T-helper 1 cell (primary cell): ENCODE results near the gene TMEM121B.
A peak's percentile ranks its signal among the peaks of the same experiment; 100 is the strongest.
"Not testable (repeated sequence)": the region's sequence is repeated elsewhere in the genome, so short reads cannot be mapped to it uniquely, and the experiment has no call there.

ENCODE experiments used
- DNase-seq, 5 donors: peaks; one replicate each; pipeline ENCODE4 v3.0.0-alpha.2; 2012 to 2020
- total RNA-seq, 4 donors: gene quantifications; one replicate each; lab custom pipeline; 2026; lab: John Stamatoyannopoulos, UW

Gene TMEM121B
- 0 to 0.15 (median 0.04) reads per million in 4 donors for total RNA-seq

- no peak for DNase-seq
Observed at GRCh38 chr22:17121233-17122195, at the start of gene TMEM121B. Gene TMEM121B (minus strand): TSS chr22:17121360. CDS start chr22:17121127, 233 bp downstream.

- no peak for DNase-seq
Observed at GRCh38 chr22:17167486-17167885, 46.3 kb upstream of the TMEM121B start.

- no peak for DNase-seq
Observed at GRCh38 chr22:17164392-17165024, 43.3 kb upstream of the TMEM121B start.

- DNase-seq: no peak
Observed at GRCh38 chr22:17162731-17163130, 41.6 kb upstream of the TMEM121B start.

- no peak for DNase-seq
Observed at GRCh38 chr22:17161991-17162390, 40.8 kb upstream of the TMEM121B start.

GRCh38 chr22:17159504-17159951 lies 38.4 kb upstream of the TMEM121B start:
- peak in 3 of 5 donors; percentile 20 to 28 (median 26) for DNase-seq

- peak; percentile 80 to 89 (median 87) for DNase-seq
Observed at GRCh38 chr22:17158568-17159503, 37.7 kb upstream of the TMEM121B start, which contains the start of gene HDHD5. Gene HDHD5 (minus strand): TSS chr22:17159277. CDS start chr22:17159251, 26 bp downstream.

- no peak for DNase-seq
Observed at GRCh38 chr22:17158176-17158567, 37.0 kb upstream of the TMEM121B start.

GRCh38 chr22:17157714-17158113 lies 36.6 kb upstream of the TMEM121B start:
- no peak for DNase-seq

GRCh38 chr22:17155941-17156340 lies 34.8 kb upstream of the TMEM121B start:
- DNase-seq: no peak

- no peak for DNase-seq
Observed at GRCh38 chr22:17152971-17153370, 31.8 kb upstream of the TMEM121B start.

- DNase-seq: no peak
Observed at GRCh38 chr22:17152340-17152739, 31.2 kb upstream of the TMEM121B start.

- DNase-seq: no peak
Observed at GRCh38 chr22:17149076-17149815, 28.1 kb upstream of the TMEM121B start.

- not testable (repeated sequence) for DNase-seq
Observed at GRCh38 chr22:17147458-17147857, 26.3 kb upstream of the TMEM121B start.

GRCh38 chr22:17145021-17145680 lies 24.0 kb upstream of the TMEM121B start:
- no peak for DNase-seq

GRCh38 chr22:17143826-17144225 lies 22.7 kb upstream of the TMEM121B start:
- DNase-seq: no peak

- no peak for DNase-seq
Observed at GRCh38 chr22:17143101-17143500, 21.9 kb upstream of the TMEM121B start.

GRCh38 chr22:17140826-17141766 lies 19.9 kb upstream of the TMEM121B start:
- no peak for DNase-seq

- DNase-seq: no peak
Observed at GRCh38 chr22:17140022-17140421, 18.9 kb upstream of the TMEM121B start.

- DNase-seq: no peak
Observed at GRCh38 chr22:17138513-17138912, 17.4 kb upstream of the TMEM121B start.
